HCT116 (cell line): Measurements from ENCODE around the gene ACADVL. TPM values are rescaled to one million over a fixed set of nuclear protein-coding genes. Genes with fewer than 3 reads are reported as not detected.
A peak's percentile ranks its signal among the peaks of the same experiment; 100 is the strongest.

ENCODE experiments used
- ATAC-seq: fragments of 200-7000 bp; cut with Tn5 transposase; 2 replicates; pipeline ENCODE4 v1.9.1; 2020; ENCODE audit warnings: mild to moderate bottlenecking, moderate library complexity
- BruUV-seq: library from RNA; stranded (reverse); fragments of 400-500 nt; replicated peaks from 2 replicates; lab custom pipeline; 2021; lab: Mats Ljungman, UMichigan
- CTCF ChIA-PET: fragments of 300-600 bp; sonication (Branson Sonifier 250); formaldehyde crosslinking; loops from one replicate; lab custom pipeline; 2021; ENCODE audit warnings: antibody characterized with exemption; lab: Charles Lee
- POLR2A ChIA-PET: fragments of 300-600, 350-600 bp; sonication (Branson Sonifier 250); formaldehyde crosslinking; loops from one replicate; lab custom pipeline; 2021; ENCODE audit warnings: antibody characterized with exemption; lab: Charles Lee
- RAD21 ChIA-PET, 2 experiments: fragments of 300-600 bp; sonication (Branson Sonifier 250); formaldehyde crosslinking; loops; one replicate each; lab custom pipeline; 2023; ENCODE audit warnings: low total read pairs in 2 of 2; ENCODE audit not compliant: uncharacterized antibody in 2 of 2, unreplicated experiment in 2 of 2, low non-redundant PET in 1 of 2; lab: Charles Lee
- DNase-seq: peaks from one replicate; pipeline ENCODE4 v3.0.0-alpha.2; 2010; ENCODE audit warnings: low read depth, low spot score
- H2AFZ ChIP-seq: fragments of 200-600 bp; shearing (Covaris generic), sonication (generic); 2 replicates; pipeline ENCODE4 v1.6.1; 2017; ENCODE audit warnings: low read depth, mixed run types, mixed read lengths, antibody characterized with exemption, low read length; ENCODE audit not compliant: poor library complexity, severe bottlenecking
- H3K27ac ChIP-seq: 2 replicates; pipeline ENCODE4 v1.5.1; 2012; ENCODE audit warnings: low read depth, low read length
- H3K27me3 ChIP-seq: fragments of 200-600 bp; sonication (generic); 2 replicates; pipeline ENCODE4 v1.6.1; 2016; ENCODE audit warnings: mixed run types, low read length, mixed read lengths; ENCODE audit not compliant: insufficient read depth
- H3K36me3 ChIP-seq, 2 experiments: fragments of 200-500 bp in 1 of 2; fragments of 200-600 bp in 1 of 2; sonication (Bioruptor generic) in 1 of 2; sonication (generic) in 1 of 2; 2 replicates each; pipeline versions ENCODE4 v1.5.1 to v1.6.1; 2014 to 2016; ENCODE audit warnings: low read length in 2 of 2, inconsistent platforms in 1 of 2, mixed read lengths in 1 of 2, mixed run types in 1 of 2; ENCODE audit not compliant: insufficient read depth in 2 of 2, control insufficient read depth in 1 of 2
- H3K4me1 ChIP-seq, 2 experiments: fragments of 200-600 bp in 1 of 2; sonication (generic) in 1 of 2; 2 replicates each; pipeline versions ENCODE4 v1.5.1 to v1.6.1; 2012 to 2017; ENCODE audit warnings: low read length in 2 of 2, inconsistent platforms in 1 of 2, mild to moderate bottlenecking in 1 of 2, mixed read lengths in 1 of 2, mixed run types in 1 of 2, moderate library complexity in 1 of 2; ENCODE audit not compliant: insufficient read depth in 2 of 2, control insufficient read depth in 1 of 2
- H3K4me2 ChIP-seq: fragments of 200-600 bp; sonication (generic); 2 replicates; pipeline ENCODE4 v1.6.1; 2017; ENCODE audit warnings: mixed run types, low read length, mixed read lengths
- H3K4me3 ChIP-seq, 2 experiments: fragments of 200-600 bp in 1 of 2; sonication (generic) in 1 of 2; replicated peaks in 1 of 2; 2 replicates each; pipeline ENCODE4 v1.5.1; 2011 to 2016; ENCODE audit warnings: low read length in 2 of 2, control low read depth in 1 of 2, low read depth in 1 of 2, mild to moderate bottlenecking in 1 of 2, mixed read lengths in 1 of 2, mixed run types in 1 of 2
- H3K79me2 ChIP-seq: fragments of 200-600 bp; sonication (generic); 2 replicates; pipeline ENCODE4 v1.6.1; 2017; ENCODE audit warnings: mild to moderate bottlenecking, mixed run types, low read length, moderate library complexity, mixed read lengths; ENCODE audit not compliant: insufficient read depth
- H3K9ac ChIP-seq: fragments of 200-600 bp; sonication (generic); 2 replicates; pipeline ENCODE4 v1.6.1; 2016; ENCODE audit warnings: low read length, mixed read lengths
- H3K9me2 ChIP-seq: fragments of 200-600 bp; sonication (generic), shearing (Covaris generic); 2 replicates; pipeline ENCODE4 v1.6.1; 2017; ENCODE audit warnings: mixed run types, mild to moderate bottlenecking, moderate library complexity; ENCODE audit not compliant: insufficient read depth
- H3K9me3 ChIP-seq, 2 experiments: fragments of 200-500 bp in 1 of 2; fragments of 200-600 bp in 1 of 2; sonication (Bioruptor generic) in 1 of 2; sonication (generic) in 1 of 2; 2 replicates each; pipeline ENCODE4 v1.6.1; 2014 to 2017; ENCODE audit warnings: low read length in 2 of 2, mixed read lengths in 2 of 2, inconsistent platforms in 1 of 2, low read depth in 1 of 2, mild to moderate bottlenecking in 1 of 2, mixed run types in 1 of 2, moderate library complexity in 1 of 2; ENCODE audit not compliant: control insufficient read depth in 1 of 2, insufficient read depth in 1 of 2
- H4K20me1 ChIP-seq: fragments of 200-600 bp; sonication (generic), shearing (Covaris generic); 2 replicates; pipeline ENCODE4 v1.6.1; 2017; ENCODE audit warnings: mixed run types, mild to moderate bottlenecking, moderate library complexity; ENCODE audit not compliant: insufficient read depth
- CBX3 ChIP-seq: IDR thresholded peaks from 2 replicates; pipeline ENCODE4 v1.6.1; 2012; ENCODE audit warnings: low read depth
- EGR1 ChIP-seq: IDR thresholded peaks from 2 replicates; pipeline ENCODE4 v1.6.1; 2012; ENCODE audit warnings: low read depth
- ELF1 ChIP-seq: IDR thresholded peaks from 2 replicates; pipeline ENCODE4 v1.6.1; 2012; ENCODE audit warnings: low read depth, borderline replicate concordance
- FOSL1 ChIP-seq: IDR thresholded peaks from 2 replicates; pipeline ENCODE4 v1.6.1; 2012; ENCODE audit warnings: low read depth
- POLR2AphosphoS5 ChIP-seq: IDR thresholded peaks from 2 replicates; pipeline ENCODE4 v1.6.1; 2011; ENCODE audit warnings: mild to moderate bottlenecking, low read depth, low read length, moderate library complexity
- RAD21 ChIP-seq: IDR thresholded peaks from 2 replicates; pipeline ENCODE4 v1.6.1; 2012; ENCODE audit warnings: low read depth, mild to moderate bottlenecking
- SP1 ChIP-seq: IDR thresholded peaks from 2 replicates; pipeline ENCODE4 v1.6.1; 2012; ENCODE audit warnings: low read depth
- TCF7L2 ChIP-seq: IDR thresholded peaks from 2 replicates; pipeline ENCODE4 v1.7.0; 2011; ENCODE audit warnings: borderline replicate concordance, inconsistent platforms; ENCODE audit not compliant: insufficient read depth, insufficient read length; ENCODE audit errors: extremely low read depth
- ZFX ChIP-seq: fragments of 450-650 bp; IDR thresholded peaks from 2 replicates; pipeline ENCODE4 v1.6.1; 2017
- ZNF274 ChIP-seq: fragments of 200-500 bp; sonication (Bioruptor generic); IDR thresholded peaks from 2 replicates; pipeline ENCODE4 v1.6.1; 2014; ENCODE audit warnings: mild to moderate bottlenecking, low read depth, low read length, inconsistent platforms
- intact Hi-C: fragments of 100-400 bp; cut with micrococcal nuclease; formaldehyde crosslinking; loops from 2 replicates; pipeline ENCODE4 v1.10.0; 2022
- total RNA-seq: library from RNA; stranded (reverse); gene quantifications from one replicate; pipeline ENCODE4 v1.2.1, GENCODE V29; 2021; ENCODE audit not compliant: unreplicated experiment
- TF ChIP-seq, protein P1 (sequence below): IDR thresholded peaks from 2 replicates; pipeline ENCODE4 v1.6.1; 2012
- TF ChIP-seq, protein P2 (sequence below): IDR thresholded peaks from 2 replicates; pipeline ENCODE4 v1.6.1; 2012; ENCODE audit warnings: low read depth
- TF ChIP-seq, protein P3 (sequence below): IDR thresholded peaks from 2 replicates; pipeline ENCODE4 v1.6.1; 2012

Gene ACADVL
- total RNA-seq, 1 experiment from 2014 or later = 554 TPM

DNA sequence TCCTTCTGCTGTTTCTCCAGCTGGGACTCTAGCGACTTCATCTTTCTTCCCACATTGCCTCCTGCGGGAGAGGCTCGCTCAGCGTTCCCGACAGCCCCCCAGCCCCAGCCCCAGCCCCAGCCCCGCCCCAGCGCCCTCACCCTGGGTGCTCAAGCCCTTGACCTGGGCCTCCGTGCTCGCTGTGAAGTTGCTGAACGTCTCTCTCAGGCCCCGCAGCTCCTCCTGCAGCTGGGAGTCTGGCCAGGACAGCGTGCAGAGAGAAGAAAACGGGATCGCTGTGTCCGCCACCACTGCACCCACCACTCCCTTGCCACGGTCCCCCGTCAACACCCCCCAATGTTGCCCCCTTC, 42.9 kb upstream of the ACADVL start:
- TF ChIP-seq TCF7L2 = no peak
- TF ChIP-seq EGR1 = no peak
- TF ChIP-seq ZFX = no peak
- peaks cover 0 to 7% of the 10 kb centered on the region in 2 experiments; a peak in 1 of 4 replicates for H3K9me3 ChIP-seq
- H3K9me2 ChIP-seq = no peaks in the 10 kb centered on the region
- no peak overlapping the region for H3K4me3 ChIP-seq
- ATAC-seq (no peak), DNase-seq (no peak)
- POLR2A ChIA-PET = interaction anchor here (0.7 kb wide), 1 partner anchor 67 kb away, joined by 4 read pairs; no protein-coding TSS in a partner anchor
- H3K4me2 ChIP-seq = peak overlapping the region; percentile 86
- intact Hi-C loops = loop anchor here (1.0 kb wide), 1 partner anchor 125 kb away; no protein-coding TSS in a partner anchor
- CTCF ChIA-PET = interaction anchor here (0.5 to 3.1 kb wide), 12 partner anchors 12 to 155 kb away, joined by 3 to 27 read pairs (median 4); partner anchors contain the start of gene SLC16A13
- no TSS peak for BruUV-seq
- H3K27me3 ChIP-seq = no peaks in the 10 kb centered on the region
- RAD21 ChIA-PET = interaction anchor here (0.7 to 1.9 kb wide), 4 partner anchors 125 to 131 kb away, joined by 4 to 11 read pairs (median 4); no protein-coding TSS in a partner anchor
- no peaks in the 10 kb centered on the region for H3K79me2 ChIP-seq
- H3K4me1 ChIP-seq = peaks cover 7 to 15% of the 10 kb centered on the region in 2 experiments
- no peak overlapping the region for H3K27ac ChIP-seq
- no peak overlapping the region for H3K9ac ChIP-seq
- H3K36me3 ChIP-seq = no peaks in the 10 kb centered on the region
- no peaks in the 10 kb centered on the region for H4K20me1 ChIP-seq
- no peak overlapping the region for H2AFZ ChIP-seq

DNA sequence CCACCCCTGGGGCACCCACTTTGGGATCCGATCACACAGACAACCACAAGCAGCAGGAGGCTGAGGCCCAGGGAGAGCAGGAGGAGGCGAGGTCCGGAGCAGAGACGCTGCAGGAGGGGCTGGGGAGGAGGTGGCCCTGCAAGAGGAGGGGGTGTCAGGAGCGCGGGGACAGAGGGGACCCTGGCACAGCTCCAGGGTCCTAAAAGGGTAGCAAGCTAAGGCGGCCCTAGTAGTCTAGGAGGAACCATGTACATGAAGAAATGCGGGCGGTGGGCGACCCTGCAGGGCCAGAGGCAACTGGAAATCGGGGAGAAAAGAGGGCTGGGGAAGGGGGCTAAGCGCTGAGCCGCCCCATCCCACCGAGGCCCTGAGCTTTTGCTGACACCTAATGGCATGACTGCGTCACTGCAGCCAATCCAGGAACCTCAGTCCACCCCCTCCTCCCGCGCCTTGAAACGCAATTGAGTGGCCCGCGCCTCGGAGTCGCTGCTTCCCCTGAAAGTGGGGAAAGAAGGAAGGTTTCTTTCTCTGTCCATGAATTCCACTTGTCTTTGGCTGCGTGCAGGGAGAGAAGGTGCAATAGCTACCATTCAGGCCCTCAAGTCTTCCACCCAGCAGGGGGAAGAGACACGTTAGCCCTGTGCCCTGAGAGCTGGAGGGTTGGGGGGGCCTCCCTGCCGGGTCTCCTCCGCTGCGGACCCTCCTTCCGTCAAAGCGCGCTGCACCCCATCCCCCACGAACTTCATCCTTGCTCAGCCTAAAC, 42.4 kb upstream of the ACADVL start:
- H3K79me2 ChIP-seq = no peaks in the 10 kb centered on the region
- peak overlapping the region; percentile 43 to 58 for H3K4me3 ChIP-seq
- BruUV-seq = no TSS peak
- H3K9ac ChIP-seq = peak overlapping the region; percentile 59
- peaks cover 7 to 15% of the 10 kb centered on the region in 2 experiments for H3K4me1 ChIP-seq
- H3K4me2 ChIP-seq = peak overlapping the region; percentile 86
- no peak for DNase-seq
- POLR2A ChIA-PET = interaction anchor here (0.7 kb wide), 1 partner anchor 68 kb away, joined by 4 read pairs; no protein-coding TSS in a partner anchor
- no peaks in the 10 kb centered on the region for H3K9me2 ChIP-seq
- CTCF ChIA-PET = interaction anchor here (0.5 to 3.2 kb wide), 16 partner anchors 9 to 156 kb away, joined by 3 to 27 read pairs (median 4); partner anchors contain the start of gene SLC16A13
- no peak overlapping the region; the same call in 1 of the 2 replicates for H3K27ac ChIP-seq
- peaks cover 0 to 7% of the 10 kb centered on the region in 2 experiments; a peak in 1 of 4 replicates for H3K9me3 ChIP-seq
- ATAC-seq = peak; percentile 93
- RAD21 ChIA-PET = interaction anchor here (0.6 to 1.9 kb wide), 6 partner anchors 61 to 132 kb away, joined by 3 to 11 read pairs (median 4); no protein-coding TSS in a partner anchor
- H4K20me1 ChIP-seq = no peaks in the 10 kb centered on the region
- peak overlapping the region; percentile 85 for H2AFZ ChIP-seq
- no peaks in the 10 kb centered on the region for H3K27me3 ChIP-seq
- intact Hi-C loops = loop anchor here (1.0 kb wide), 1 partner anchor 125 kb away; no protein-coding TSS in a partner anchor
- H3K36me3 ChIP-seq = no peaks in the 10 kb centered on the region
- TF ChIP-seq TCF7L2 = no peak
- TF ChIP-seq SP1 = no peak
- no peak for TF ChIP-seq FOSL1
- TF ChIP-seq, protein P1, sequence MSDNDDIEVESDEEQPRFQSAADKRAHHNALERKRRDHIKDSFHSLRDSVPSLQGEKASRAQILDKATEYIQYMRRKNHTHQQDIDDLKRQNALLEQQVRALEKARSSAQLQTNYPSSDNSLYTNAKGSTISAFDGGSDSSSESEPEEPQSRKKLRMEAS = no peak
- TF ChIP-seq, protein P2, sequence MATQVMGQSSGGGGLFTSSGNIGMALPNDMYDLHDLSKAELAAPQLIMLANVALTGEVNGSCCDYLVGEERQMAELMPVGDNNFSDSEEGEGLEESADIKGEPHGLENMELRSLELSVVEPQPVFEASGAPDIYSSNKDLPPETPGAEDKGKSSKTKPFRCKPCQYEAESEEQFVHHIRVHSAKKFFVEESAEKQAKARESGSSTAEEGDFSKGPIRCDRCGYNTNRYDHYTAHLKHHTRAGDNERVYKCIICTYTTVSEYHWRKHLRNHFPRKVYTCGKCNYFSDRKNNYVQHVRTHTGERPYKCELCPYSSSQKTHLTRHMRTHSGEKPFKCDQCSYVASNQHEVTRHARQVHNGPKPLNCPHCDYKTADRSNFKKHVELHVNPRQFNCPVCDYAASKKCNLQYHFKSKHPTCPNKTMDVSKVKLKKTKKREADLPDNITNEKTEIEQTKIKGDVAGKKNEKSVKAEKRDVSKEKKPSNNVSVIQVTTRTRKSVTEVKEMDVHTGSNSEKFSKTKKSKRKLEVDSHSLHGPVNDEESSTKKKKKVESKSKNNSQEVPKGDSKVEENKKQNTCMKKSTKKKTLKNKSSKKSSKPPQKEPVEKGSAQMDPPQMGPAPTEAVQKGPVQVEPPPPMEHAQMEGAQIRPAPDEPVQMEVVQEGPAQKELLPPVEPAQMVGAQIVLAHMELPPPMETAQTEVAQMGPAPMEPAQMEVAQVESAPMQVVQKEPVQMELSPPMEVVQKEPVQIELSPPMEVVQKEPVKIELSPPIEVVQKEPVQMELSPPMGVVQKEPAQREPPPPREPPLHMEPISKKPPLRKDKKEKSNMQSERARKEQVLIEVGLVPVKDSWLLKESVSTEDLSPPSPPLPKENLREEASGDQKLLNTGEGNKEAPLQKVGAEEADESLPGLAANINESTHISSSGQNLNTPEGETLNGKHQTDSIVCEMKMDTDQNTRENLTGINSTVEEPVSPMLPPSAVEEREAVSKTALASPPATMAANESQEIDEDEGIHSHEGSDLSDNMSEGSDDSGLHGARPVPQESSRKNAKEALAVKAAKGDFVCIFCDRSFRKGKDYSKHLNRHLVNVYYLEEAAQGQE = no peak
- TF ChIP-seq, protein P3, sequence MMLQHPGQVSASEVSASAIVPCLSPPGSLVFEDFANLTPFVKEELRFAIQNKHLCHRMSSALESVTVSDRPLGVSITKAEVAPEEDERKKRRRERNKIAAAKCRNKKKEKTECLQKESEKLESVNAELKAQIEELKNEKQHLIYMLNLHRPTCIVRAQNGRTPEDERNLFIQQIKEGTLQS = no peak
- no peak for TF ChIP-seq ZNF274
- TF ChIP-seq RAD21 = peak; percentile 84
- TF ChIP-seq POLR2AphosphoS5 = no peak
- TF ChIP-seq ZFX = no peak
- no peak for TF ChIP-seq CBX3
- no peak for TF ChIP-seq ELF1
